ENCODE data around the gene SPATA1. TPM values are rescaled to one million over a fixed set of nuclear protein-coding genes. Genes with fewer than 3 reads are reported as not detected.

SPATA1 gene
- total and polyA plus RNA-seq, 2 of the 8 experiments (the other 6 are each of a cell fraction or from before 2014, with no cell fraction given), result 0.51 to 1.1 TPM

GRCh38 chr1:84508510-84508909 is 2.3 kb downstream of the SPATA1 start:
- FAIRE-seq (no peak), DNase-seq (ENCODE audit: low read depth in 1 of 2, low spot score in 2 of 2) (no peak)
- peaks cover 11 to 13% of the 10 kb centered on the region in 2 experiments for H4K20me1 ChIP-seq (replicated peaks in 1 of 2; ENCODE audit: control insufficient read depth in 1 of 2, insufficient read depth in 2 of 2, low read length in 2 of 2)
- peaks cover 2% of the 10 kb centered on the region; the same call in 1 of the 2 replicates for H3K79me1 ChIP-seq (ENCODE audit: low read depth, low read length)
- WGBS, 2 experiments (ENCODE audit: extremely low coverage in 1 of 2, insufficient coverage in 1 of 2, insufficient read length in 1 of 2, insufficient replicate concordance in 2 of 2, low coverage in 1 of 2, low lambda C conversion rate in 2 of 2, missing lambda C conversion rate in 1 of 2), result 82% methylated on average over 1 of the region's 1 CpG; no CpG with 5 or more reads in 1 of the 2 experiments
- no peak overlapping the region for H2AK5ac ChIP-seq (ENCODE audit: low read depth, low read length)
- H3K9me3 ChIP-seq (ENCODE audit: insufficient read depth in 2 of 2, low read depth in 1 of 2, low read length in 1 of 2), result no peaks in the 10 kb centered on the region
- ChIA-PET POLR2A (ENCODE audit: partially characterized antibody) (no interaction called here), CTCF (ENCODE audit: partially characterized antibody) (no interaction called here)
- no peak overlapping the region for H3K27ac ChIP-seq (ENCODE audit: low read depth, low read length)
- H3K4me3 ChIP-seq (ENCODE audit: extremely low read depth in 1 of 4, insufficient read depth in 2 of 4, low read depth in 3 of 4, low read length in 4 of 4), result no peak overlapping the region
- H2BK5ac ChIP-seq (ENCODE audit: low read depth, low read length), result no peak overlapping the region
- H3K27me3 ChIP-seq (replicated peaks in 1 of 4; ENCODE audit: control insufficient read depth in 3 of 4, extremely low read depth in 1 of 4, insufficient read depth in 3 of 4, low read length in 3 of 4), result no peaks in the 10 kb centered on the region
- H3K18ac ChIP-seq (ENCODE audit: extremely low read depth, low read length), result no peak overlapping the region
- H3K4me2 ChIP-seq (ENCODE audit: insufficient read depth in 1 of 2, low read depth in 2 of 2, low read length in 2 of 2), result no peak overlapping the region
- no peak overlapping the region for H2BK20ac ChIP-seq (ENCODE audit: low read length)
- H2BK15ac ChIP-seq (ENCODE audit: low read length), result no peak overlapping the region
- H4K91ac ChIP-seq (replicated peaks; ENCODE audit: insufficient read length, low read length), result no peak overlapping the region
- H4K5ac ChIP-seq (ENCODE audit: insufficient read length, low read depth, low read length), result no peak overlapping the region
- peaks cover 0 to 10% (median 4%) of the 10 kb centered on the region in 4 experiments; a peak in 6 of 7 replicates for H3K4me1 ChIP-seq (replicated peaks in 1 of 4; ENCODE audit: control insufficient read depth in 3 of 4, insufficient read depth in 4 of 4, low read length in 3 of 4)
- no peak overlapping the region for H3K14ac ChIP-seq (ENCODE audit: insufficient read length)
- H2AFZ ChIP-seq (ENCODE audit: low read length), result no peak overlapping the region
- H3K36me3 ChIP-seq (ENCODE audit: control insufficient read depth in 2 of 4, insufficient read depth in 4 of 4, low read length in 3 of 4), result no peaks in the 10 kb centered on the region
- H3K9ac ChIP-seq (replicated peaks in 1 of 4; ENCODE audit: extremely low read depth in 1 of 4, low read depth in 3 of 4, low read length in 3 of 4), result no peak overlapping the region
- peaks cover 6% of the 10 kb centered on the region; the same call in 1 of the 2 replicates for H3K23me2 ChIP-seq (ENCODE audit: low read depth, low read length)
- no peak overlapping the region for H3K56ac ChIP-seq (replicated peaks; ENCODE audit: insufficient read length, low read depth, low read length)
- peaks cover 3 to 21% of the 10 kb centered on the region in 2 experiments; a peak in 2 of 4 replicates for H3K79me2 ChIP-seq (ENCODE audit: control insufficient read depth in 1 of 2, insufficient read depth in 2 of 2, low read length in 2 of 2)
- no peak overlapping the region for H2BK12ac ChIP-seq (ENCODE audit: low read depth, low read length)
- H4K8ac ChIP-seq (ENCODE audit: extremely low read depth, insufficient read depth, low read length), result no peak overlapping the region
- H2BK120ac ChIP-seq (replicated peaks; ENCODE audit: low read depth, low read length), result no peak overlapping the region
- H3K23ac ChIP-seq (ENCODE audit: insufficient read length), result no peak overlapping the region
- no peak for TF ChIP-seq SP4 (IDR thresholded peaks at IDR 0.05; ENCODE audit: low read length)
- no peak overlapping the region for H3K4ac ChIP-seq (replicated peaks; ENCODE audit: insufficient read length, low read depth, low read length)
